K562 (cell line): ENCODE results near the gene LRRC71. TPM values are rescaled to one million over a fixed set of nuclear protein-coding genes. Genes with fewer than 3 reads are reported as not detected.

Source experiments
- ATAC-seq: fragments of 200-7000 bp; cut with Tn5 transposase; 3 replicates; pipeline ENCODE4 v1.9.1; 2020; ENCODE audit warnings: moderate library complexity
- BruUV-seq: library from RNA; stranded (reverse); fragments of 400-500 nt; replicated peaks from 2 replicates; lab custom pipeline; 2021; lab: Mats Ljungman, UMichigan
- CTCF ChIA-PET: fragments of 300-600 bp; formaldehyde crosslinking; extraction: SDS; loops from one replicate; lab custom pipeline; 2021; ENCODE audit warnings: low intra/inter-chr PET ratio; lab: Yijun Ruan, JAX
- POLR2A ChIA-PET: fragments of 300-600, 350-650 bp; sonication (Branson Sonifier 250); formaldehyde crosslinking; extraction: SDS; loops from one replicate; lab custom pipeline; 2021; ENCODE audit warnings: antibody characterized with exemption, inconsistent platforms; lab: Yijun Ruan, JAX
- DNase-seq, 4 experiments: peaks; one replicate each; pipeline versions ENCODE4 v3.0.0 to v3.0.0-alpha.2; 2011 to 2018; ENCODE audit warnings: low spot score in 3 of 4, mixed read lengths in 3 of 4; ENCODE audit errors: extremely low read depth in 1 of 4
- FAIRE-seq: peaks from 2 replicates; lab custom pipeline; 2011; peaks lifted over from hg19 to GRCh38; lab: Jason Lieb, UNC
- H2AFZ ChIP-seq: 2 replicates; pipeline ENCODE4 v1.6.0; 2011; ENCODE audit warnings: low read depth, low read length, control low read depth, inconsistent platforms
- H3K27ac ChIP-seq: fragments of 200-600 bp; 3 replicates; pipeline ENCODE4 v1.8.0; 2011; ENCODE audit warnings: low read depth, mild to moderate bottlenecking, control low read depth, inconsistent platforms, low read length, moderate library complexity, mixed read lengths; ENCODE audit errors: extremely low read depth
- H3K27me3 ChIP-seq, 2 experiments: fragments of 300-600 bp in 1 of 2; 2 replicates in 1 of 2; 3 replicates in 1 of 2; pipeline versions ENCODE4 v1.6.0 to v1.8.0; 2011; ENCODE audit warnings: inconsistent platforms in 2 of 2, low read length in 2 of 2, mild to moderate bottlenecking in 1 of 2, mixed read lengths in 1 of 2, moderate library complexity in 1 of 2; ENCODE audit not compliant: control insufficient read depth in 2 of 2, insufficient read depth in 2 of 2
- H3K36me3 ChIP-seq: fragments of 300-600 bp; 3 replicates; pipeline ENCODE4 v1.8.0; 2011; ENCODE audit warnings: mild to moderate bottlenecking, low read length, inconsistent platforms; ENCODE audit not compliant: control insufficient read depth, insufficient read depth
- H3K4me1 ChIP-seq, 2 experiments: fragments of 200-600 bp in 1 of 2; replicated peaks in 1 of 2; 2 replicates in 1 of 2; 3 replicates in 1 of 2; pipeline versions ENCODE4 v1.5.1 to v1.8.0; 2011; ENCODE audit warnings: inconsistent platforms in 2 of 2, low read length in 2 of 2, mild to moderate bottlenecking in 1 of 2, mixed read lengths in 1 of 2, moderate library complexity in 1 of 2; ENCODE audit not compliant: control insufficient read depth in 2 of 2, insufficient read depth in 2 of 2
- H3K4me2 ChIP-seq: 2 replicates; pipeline ENCODE4 v1.6.1; 2011; ENCODE audit warnings: low read length, control low read depth, inconsistent platforms, mixed read lengths; ENCODE audit not compliant: insufficient read depth
- H3K4me3 ChIP-seq: fragments of 200-600 bp; sonication (generic), shearing (Covaris generic); 2 replicates; pipeline ENCODE4 v1.5.1; 2016; ENCODE audit warnings: control low read depth, inconsistent platforms
- H3K79me2 ChIP-seq: fragments of 200-600 bp; 3 replicates; pipeline ENCODE4 v1.8.0; 2011; ENCODE audit warnings: low read length, inconsistent platforms; ENCODE audit not compliant: control insufficient read depth, insufficient read depth
- H3K9ac ChIP-seq, 2 experiments: 2 replicates each; pipeline versions ENCODE4 v1.6.0 to v1.6.1; 2011; ENCODE audit warnings: low read depth in 2 of 2, low read length in 2 of 2, control low read depth in 1 of 2, inconsistent platforms in 1 of 2, mild to moderate bottlenecking in 1 of 2, mixed read lengths in 1 of 2; ENCODE audit not compliant: insufficient read depth in 1 of 2
- H3K9me1 ChIP-seq: one replicate; pipeline ENCODE4 v1.6.0; 2011; ENCODE audit warnings: inconsistent platforms, mild to moderate bottlenecking, low read length, moderate library complexity; ENCODE audit not compliant: control insufficient read depth, insufficient read depth
- H3K9me3 ChIP-seq: replicated peaks from 2 replicates; pipeline ENCODE4 v1.5.1; 2011; ENCODE audit warnings: low read depth, low read length, inconsistent platforms; ENCODE audit not compliant: control insufficient read depth, insufficient read depth
- H4K20me1 ChIP-seq: replicated peaks from 2 replicates; pipeline ENCODE4 v1.6.1; 2011; ENCODE audit warnings: low read length, inconsistent platforms, mixed read lengths; ENCODE audit not compliant: control insufficient read depth, insufficient read depth
- ZNF780A ChIP-seq: fragments of 250-450 bp; sonication (Bioruptor Pico); IDR thresholded peaks from 2 replicates; pipeline ENCODE4 v1.5.0; 2021; ENCODE audit warnings: mild to moderate bottlenecking
- WGBS: fragments of 100-300 bp; shearing (Covaris generic); methylation state at CpG from one replicate; pipeline ENCODE4 v1.1.6; 2016; ENCODE audit warnings: low coverage, mixed read lengths; ENCODE audit not compliant: insufficient coverage; ENCODE audit errors: missing lambda C conversion rate; 5-methylcytosine and 5-hydroxymethylcytosine counted together
- in situ Hi-C: fragments of 300-500 bp; cut with MboI; formaldehyde crosslinking; loops from 4 replicates; pipeline ENCODE4 v1.15.0; 2018; ENCODE audit warnings: inconsistent platforms, mixed read lengths
- intact Hi-C: fragments of 100-400 bp; cut with micrococcal nuclease; formaldehyde crosslinking; loops from 2 replicates; pipeline ENCODE4 v1.14.2; 2022
- polyA plus RNA-seq, 8 experiments: library from polyadenylated mRNA; depleted of rRNA in 4 of 8; stranded (reverse) in 5 of 8; unstranded in 3 of 8; fragments of >200 nt; fragmentation: Nextera tagmentation in 2 of 8; fragmentation: Illumina TruSeq in 1 of 8; extraction: Ambion mirVana in 2 of 8; extraction: Trizol in 1 of 8; gene quantifications; 2 replicates each; pipeline versions ENCODE4 v1.2.1 to v1.2.3, GENCODE V29; 2011 to 2014; ENCODE audit warnings: inconsistent platforms in 1 of 8, missing spikeins in 1 of 8
- total RNA-seq, 7 experiments: library from RNA; depleted of rRNA in 6 of 7; stranded (reverse); fragments of >200 nt in 6 of 7; fragmentation: Illumina TruSeq in 2 of 7; extraction: Trizol in 2 of 7; gene quantifications; 2 replicates each; pipeline versions ENCODE4 v1.2.1 to v1.2.3, GENCODE V29; 2011 to 2021; ENCODE audit warnings: low replicate concordance in 1 of 7
- TF ChIP-seq, protein P1 (sequence below), 2 experiments: IDR thresholded peaks; 2 replicates each; pipeline ENCODE4 v1.6.1; 2011; ENCODE audit warnings: borderline replicate concordance in 1 of 2, control low read depth in 1 of 2, low read depth in 1 of 2, low read length in 1 of 2, mild to moderate bottlenecking in 1 of 2, mixed read lengths in 1 of 2, moderate library complexity in 1 of 2; ENCODE audit not compliant: insufficient read depth in 1 of 2, insufficient read length in 1 of 2, poor library complexity in 1 of 2, severe bottlenecking in 1 of 2; ENCODE audit errors: extremely low read depth in 1 of 2
- TF ChIP-seq, protein P2 (sequence below), 3 experiments: IDR thresholded peaks in 2 of 3; conservative IDR thresholded peaks in 1 of 3; 2 replicates each; pipeline ENCODE4 v1.5.1; 2011 to 2012; ENCODE audit warnings: low read length in 3 of 3, mild to moderate bottlenecking in 3 of 3, control low read depth in 2 of 3, improper control_type of control experiment in 1 of 3, inconsistent platforms in 1 of 3, low read depth in 1 of 3, mixed read lengths in 1 of 3, moderate library complexity in 1 of 3; ENCODE audit not compliant: insufficient read depth in 2 of 3

Gene LRRC71
- total and polyA plus RNA-seq, 9 of the 15 experiments (the other 6 are each of a cell fraction or from before 2014, with no cell fraction given) = 0.06 to 1.2 (median 0.51) TPM; not detected in 1

DNA sequence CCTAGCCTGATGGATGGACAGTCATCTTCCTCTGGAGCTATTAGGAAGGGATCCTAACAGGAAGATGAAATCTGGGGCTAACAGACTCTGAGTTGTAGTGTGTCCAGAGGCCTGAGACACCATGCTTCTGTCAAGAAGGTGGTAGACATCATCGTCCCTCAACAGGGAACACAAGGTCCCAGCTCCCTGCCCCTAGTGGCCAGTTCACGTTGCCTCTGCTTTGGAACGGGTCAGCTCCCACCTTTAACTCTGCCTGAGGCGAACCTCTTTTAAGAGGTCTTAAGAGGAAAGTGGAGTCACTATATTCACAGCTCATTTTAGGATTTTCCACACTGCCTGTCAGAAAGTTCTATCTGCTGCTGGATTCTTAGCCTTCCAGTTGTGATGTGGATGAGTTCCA, 28.3 kb downstream of the LRRC71 start:
- Histone ChIP-seq H2AFZ (0 out of 2 replicates have a peak overlapping the region, but pooled peaks have one; percentile 4), H3K9me3 (no peaks in the 10 kb centered on the region), H3K27me3 (no peaks in the 10 kb centered on the region), H3K79me2 (no peaks in the 10 kb centered on the region), H4K20me1 (no peaks in the 10 kb centered on the region), H3K9me1 (no peaks in the 10 kb centered on the region), H3K36me3 (peaks cover 60% of the 10 kb centered on the region; the same call in 2 of the 3 replicates), H3K9ac (no peak overlapping the region), H3K4me3 (no peak overlapping the region), H3K4me2 (no peak overlapping the region), H3K27ac (no peak overlapping the region), H3K4me1 (peaks cover 2 to 4% of the 10 kb centered on the region in 2 experiments; a peak in 3 of 5 replicates)
- WGBS = 42% methylated on average over 4 of the region's 4 CpGs
- in situ Hi-C loops = no loop called here
- FAIRE-seq = peak; percentile 91
- ATAC-seq = peak; percentile 90
- TF ChIP-seq, protein P1, sequence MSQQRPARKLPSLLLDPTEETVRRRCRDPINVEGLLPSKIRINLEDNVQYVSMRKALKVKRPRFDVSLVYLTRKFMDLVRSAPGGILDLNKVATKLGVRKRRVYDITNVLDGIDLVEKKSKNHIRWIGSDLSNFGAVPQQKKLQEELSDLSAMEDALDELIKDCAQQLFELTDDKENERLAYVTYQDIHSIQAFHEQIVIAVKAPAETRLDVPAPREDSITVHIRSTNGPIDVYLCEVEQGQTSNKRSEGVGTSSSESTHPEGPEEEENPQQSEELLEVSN (IDR thresholded peaks at IDR 0.05; ENCODE audit: borderline replicate concordance in 1 of 2, extremely low read depth in 1 of 2, insufficient read depth in 1 of 2, insufficient read length in 1 of 2, low read depth in 1 of 2, low read length in 1 of 2, poor library complexity in 1 of 2, severe bottlenecking in 1 of 2) = peak in 1 of 2 experiments; percentile 26
- TF ChIP-seq, protein P2, sequence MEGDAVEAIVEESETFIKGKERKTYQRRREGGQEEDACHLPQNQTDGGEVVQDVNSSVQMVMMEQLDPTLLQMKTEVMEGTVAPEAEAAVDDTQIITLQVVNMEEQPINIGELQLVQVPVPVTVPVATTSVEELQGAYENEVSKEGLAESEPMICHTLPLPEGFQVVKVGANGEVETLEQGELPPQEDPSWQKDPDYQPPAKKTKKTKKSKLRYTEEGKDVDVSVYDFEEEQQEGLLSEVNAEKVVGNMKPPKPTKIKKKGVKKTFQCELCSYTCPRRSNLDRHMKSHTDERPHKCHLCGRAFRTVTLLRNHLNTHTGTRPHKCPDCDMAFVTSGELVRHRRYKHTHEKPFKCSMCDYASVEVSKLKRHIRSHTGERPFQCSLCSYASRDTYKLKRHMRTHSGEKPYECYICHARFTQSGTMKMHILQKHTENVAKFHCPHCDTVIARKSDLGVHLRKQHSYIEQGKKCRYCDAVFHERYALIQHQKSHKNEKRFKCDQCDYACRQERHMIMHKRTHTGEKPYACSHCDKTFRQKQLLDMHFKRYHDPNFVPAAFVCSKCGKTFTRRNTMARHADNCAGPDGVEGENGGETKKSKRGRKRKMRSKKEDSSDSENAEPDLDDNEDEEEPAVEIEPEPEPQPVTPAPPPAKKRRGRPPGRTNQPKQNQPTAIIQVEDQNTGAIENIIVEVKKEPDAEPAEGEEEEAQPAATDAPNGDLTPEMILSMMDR (IDR thresholded peaks at IDR 0.05 in 2 of 3, conservative IDR thresholded peaks at IDR 0.05 in 1 of 3; ENCODE audit: insufficient read depth in 2 of 3, low read depth in 1 of 3, low read length in 3 of 3) = peak; percentile 39 to 77 (median 43)
- no peak for TF ChIP-seq ZNF780A (CRISPR knock-in tag)
- intact Hi-C loops = no loop called here
- POLR2A ChIA-PET = interaction anchor here (0.6 to 1.4 kb wide), 5 partner anchors 10 to 56 kb away, joined by 3 to 6 read pairs (median 3); no protein-coding TSS in a partner anchor
- CTCF ChIA-PET = no interaction called here
- BruUV-seq = no TSS peak
- DNase-seq = peak in 3 of 4 experiments; percentile 41 to 59 (median 52)
